NCI-H69 (cell line): ENCODE results near the gene CCDC57.
A peak's percentile ranks its signal among the peaks of the same experiment; 100 is the strongest.
"Not testable (repeated sequence)": the region's sequence is repeated elsewhere in the genome, so short reads cannot be mapped to it uniquely, and the experiment has no call there.

ENCODE experiments used
- DNase-seq: peaks from one replicate; lab custom pipeline; 2025; lab: John Stamatoyannopoulos, UW

Gene CCDC57

GRCh38 chr17:82152114-82152513 lies 60.5 kb downstream of the CCDC57 start:
- DNase-seq = no peak

DNA sequence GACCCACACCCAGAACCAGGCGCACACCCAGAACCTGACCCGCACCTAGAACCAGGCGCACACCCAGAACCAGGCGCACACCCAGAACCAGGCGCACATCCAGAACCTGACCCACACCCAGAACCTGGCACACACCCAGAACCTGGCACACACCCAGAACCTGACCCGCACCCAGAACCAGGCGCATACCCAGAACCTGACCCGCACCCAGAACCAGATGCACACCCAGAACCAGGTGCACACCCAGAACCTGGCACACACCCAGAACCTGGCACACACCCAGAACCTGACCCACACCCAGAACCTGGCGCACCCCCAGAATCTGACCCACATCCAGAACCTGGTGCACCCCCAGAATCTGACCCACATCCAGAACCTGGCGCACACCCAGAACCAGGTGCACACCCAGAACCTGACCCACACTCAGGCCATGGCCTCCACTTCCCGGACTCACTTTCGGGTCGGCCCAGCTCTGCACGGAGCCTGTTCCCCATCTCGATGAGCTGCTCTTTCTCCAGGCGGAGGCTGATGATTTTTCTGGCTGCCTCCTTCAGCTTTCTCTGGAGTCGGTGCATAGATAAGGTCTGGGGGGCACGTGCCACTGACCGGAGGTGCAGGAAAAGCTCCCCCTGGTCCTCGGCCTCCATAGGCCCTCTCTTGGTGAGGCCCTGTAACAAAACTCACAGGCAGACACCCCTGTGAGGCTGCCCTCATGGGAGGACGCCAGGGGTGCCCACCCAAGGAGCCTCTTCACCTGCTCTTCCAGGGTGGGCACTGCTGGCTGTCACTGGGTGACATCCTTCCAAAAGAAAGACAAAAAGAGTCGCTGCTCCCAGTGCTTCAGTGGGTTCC lies 61.3 kb downstream of the CCDC57 start:
- DNase-seq = no peak

- no peak for DNase-seq
Measured at GRCh38 chr17:82149401-82150099, 63.1 kb downstream of the CCDC57 start.

GRCh38 chr17:82148997-82149396 lies 63.6 kb downstream of the CCDC57 start:
- no peak for DNase-seq

- DNase-seq = no peak
Measured at GRCh38 chr17:82148011-82148410, 64.6 kb downstream of the CCDC57 start.

DNA sequence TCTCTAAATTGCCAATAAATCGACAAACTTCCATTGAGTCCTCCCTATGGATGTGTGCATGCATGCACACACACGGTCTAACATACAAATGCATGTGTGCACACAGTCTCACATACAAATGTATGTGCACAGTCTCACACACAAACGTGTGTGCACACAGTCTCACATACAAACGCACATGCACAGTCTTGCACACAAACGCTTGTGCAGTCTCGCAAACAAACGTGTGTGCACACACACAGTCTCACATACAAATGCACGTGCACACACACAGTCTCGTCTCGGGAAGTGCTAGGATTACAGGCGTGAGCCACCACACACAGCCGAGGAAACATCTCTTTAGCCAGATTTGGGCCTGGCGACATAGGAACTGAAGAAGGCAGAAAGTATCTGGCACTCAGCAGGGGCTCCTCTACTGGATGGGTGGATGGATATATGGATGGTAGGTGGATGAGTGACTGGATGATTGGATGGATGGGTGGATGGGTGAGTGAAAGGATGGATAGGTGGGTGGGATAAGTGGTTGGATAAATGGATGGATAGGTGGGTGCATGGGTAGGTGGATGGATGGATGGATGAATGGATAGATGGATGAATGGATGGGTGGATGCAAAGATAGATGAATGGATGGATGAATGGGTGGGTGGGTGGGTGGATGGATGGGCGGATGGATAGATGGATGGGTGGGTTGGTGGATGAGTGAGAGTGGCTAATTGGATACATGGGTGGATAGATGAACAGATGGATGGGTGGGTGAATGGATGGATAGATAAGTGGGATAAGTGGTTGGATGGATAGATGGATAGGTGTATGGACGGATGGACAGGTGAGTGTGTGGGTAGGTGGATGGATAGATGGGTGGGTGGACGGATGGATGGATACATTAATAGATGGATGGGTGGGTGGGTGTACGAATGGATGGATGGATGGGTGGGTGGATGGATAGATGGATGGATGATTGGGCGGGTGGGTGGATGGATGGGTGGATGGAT lies 65.7 kb downstream of the CCDC57 start:
- no peak for DNase-seq

GRCh38 chr17:82145550-82146155 lies 67.0 kb downstream of the CCDC57 start:
- DNase-seq = no peak

GRCh38 chr17:82143333-82143732 lies 69.3 kb downstream of the CCDC57 start:
- DNase-seq = no peak

DNA sequence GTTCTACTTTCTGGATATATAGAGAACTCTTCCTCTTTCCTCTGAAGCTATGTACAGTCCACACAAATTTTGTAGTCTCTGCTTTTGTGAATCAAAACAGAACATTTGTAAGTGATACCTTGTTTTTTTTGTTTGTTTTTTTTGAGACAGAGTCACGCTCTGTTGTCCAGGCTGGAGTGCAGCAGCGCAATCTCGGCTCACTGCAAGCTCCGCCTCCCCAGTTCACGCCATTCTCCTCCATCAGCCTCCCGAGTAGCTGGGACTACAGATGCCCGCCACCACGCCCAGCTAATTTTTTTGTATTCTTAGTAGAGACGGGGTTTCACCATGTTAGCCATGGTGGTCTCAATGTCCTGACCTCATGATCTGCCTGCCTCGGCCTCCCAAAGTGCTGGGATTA lies 72.7 kb downstream of the CCDC57 start:
- not testable (repeated sequence) for DNase-seq

- DNase-seq = no peak
Measured at GRCh38 chr17:82138511-82138992, 74.1 kb downstream of the CCDC57 start.

DNA sequence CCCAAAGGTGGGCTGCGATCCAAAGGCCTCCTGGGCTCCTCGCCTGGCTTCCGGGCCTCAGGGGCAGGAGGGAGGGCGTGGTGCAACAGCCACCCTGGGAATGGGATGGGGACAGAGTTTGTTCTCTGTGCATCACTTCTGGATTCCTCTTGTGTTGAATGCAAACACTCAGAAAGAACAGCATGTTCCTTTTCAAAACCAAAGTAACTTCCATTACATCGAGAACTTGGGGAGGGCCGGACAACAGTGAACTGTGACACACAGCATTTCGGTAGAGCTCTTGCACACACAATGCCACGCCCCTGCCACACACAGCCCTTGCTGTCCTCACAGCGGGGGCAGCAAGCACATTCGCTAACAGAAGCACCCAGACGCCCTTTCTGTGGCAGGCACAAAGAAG lies 78.5 kb downstream of the CCDC57 start:
- DNase-seq = peak; percentile 77

GRCh38 chr17:82133166-82133953 lies 79.3 kb downstream of the CCDC57 start:
- peak; percentile 69 for DNase-seq

DNA sequence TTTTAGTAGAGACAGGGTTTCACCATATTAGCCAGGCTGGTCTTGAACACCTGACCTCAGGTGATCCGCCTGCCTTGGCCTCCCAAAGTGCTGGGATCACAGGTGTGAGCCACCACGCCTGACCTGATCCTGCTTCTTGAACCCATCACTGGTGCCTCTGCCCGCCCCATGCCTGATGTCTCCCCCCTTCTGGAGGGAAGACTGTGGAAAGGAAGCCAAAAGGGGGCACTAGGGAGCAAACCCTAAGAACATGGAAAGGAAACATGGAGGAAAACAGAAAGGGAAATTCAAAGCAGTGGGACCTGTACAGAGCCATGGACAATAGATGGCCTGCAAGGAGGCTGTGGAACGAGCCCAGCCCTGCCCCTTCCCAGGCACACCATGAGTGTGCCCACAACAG lies 83.5 kb downstream of the CCDC57 start:
- no peak for DNase-seq

DNA sequence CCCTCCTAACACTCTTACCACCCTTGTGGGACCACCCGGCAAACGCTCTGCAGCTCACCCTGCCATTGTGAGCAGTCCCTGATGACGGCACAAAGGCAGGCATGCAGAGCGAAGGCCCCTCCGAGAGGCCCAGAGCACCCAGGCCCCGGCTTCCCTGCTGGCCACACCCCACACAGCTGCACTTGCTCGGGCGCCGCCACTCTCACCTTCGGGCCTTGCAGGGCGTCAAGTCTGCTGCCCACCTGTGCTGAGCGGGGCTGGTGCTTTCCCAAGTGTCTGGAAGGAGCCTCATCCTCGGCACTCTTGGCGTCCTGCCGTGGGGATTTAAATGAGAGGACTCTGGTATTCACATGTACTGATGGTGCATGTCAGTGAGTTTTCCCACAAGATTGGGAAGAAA lies 84.4 kb downstream of the CCDC57 start:
- DNase-seq = no peak

- no peak for DNase-seq
Measured at GRCh38 chr17:82127704-82128103, 84.9 kb downstream of the CCDC57 start.

DNA sequence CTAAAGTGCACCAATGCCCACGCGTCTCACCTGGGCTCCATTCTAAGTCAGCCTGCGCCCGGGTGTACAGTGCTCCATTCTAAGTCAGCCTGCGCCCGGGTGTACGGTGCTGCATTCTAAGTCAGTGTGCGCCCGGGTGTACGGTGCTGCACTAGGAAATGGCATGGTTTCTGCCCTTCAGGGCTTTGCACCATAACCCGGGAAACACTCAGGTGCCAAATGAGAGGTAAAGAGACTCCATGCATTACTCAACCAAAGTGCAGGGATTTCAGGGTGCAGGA lies 85.4 kb downstream of the CCDC57 start:
- no peak for DNase-seq

DNA sequence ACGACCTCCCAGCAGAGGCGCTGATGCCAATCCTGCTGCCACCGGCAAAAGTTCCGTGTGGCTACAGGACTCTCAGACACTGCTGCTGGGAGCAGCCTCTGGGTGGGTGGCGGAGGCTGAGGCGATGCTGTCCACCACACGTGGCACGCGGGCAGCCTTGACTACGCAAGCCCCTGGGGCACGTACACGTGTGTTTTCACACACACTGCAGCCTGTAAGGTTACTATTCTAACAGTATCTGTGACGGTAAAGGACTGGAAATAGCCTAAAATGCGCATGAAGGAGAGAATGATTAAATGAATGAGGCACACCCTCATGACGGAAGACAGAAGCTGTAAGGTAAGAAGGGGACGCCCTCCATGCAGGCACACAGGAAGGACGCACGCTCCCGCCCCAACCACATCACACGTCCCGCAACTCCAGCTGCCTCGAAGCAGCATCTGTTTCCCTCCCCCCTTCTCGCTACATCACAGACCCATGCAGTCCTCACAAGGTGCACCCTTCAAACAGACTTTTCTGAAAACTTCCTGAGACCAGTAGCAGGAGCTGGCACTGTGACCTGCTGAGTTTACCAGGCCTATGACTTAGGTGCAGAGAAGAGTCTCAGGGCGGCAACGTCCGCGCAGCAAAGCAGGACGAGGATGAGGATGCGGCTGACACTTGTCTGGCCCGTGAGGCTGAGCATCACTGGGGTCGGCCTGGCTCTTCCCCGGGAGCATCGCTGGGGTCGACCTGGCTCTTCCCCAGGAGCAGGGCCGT lies 85.9 kb downstream of the CCDC57 start:
- no peak for DNase-seq

DNA sequence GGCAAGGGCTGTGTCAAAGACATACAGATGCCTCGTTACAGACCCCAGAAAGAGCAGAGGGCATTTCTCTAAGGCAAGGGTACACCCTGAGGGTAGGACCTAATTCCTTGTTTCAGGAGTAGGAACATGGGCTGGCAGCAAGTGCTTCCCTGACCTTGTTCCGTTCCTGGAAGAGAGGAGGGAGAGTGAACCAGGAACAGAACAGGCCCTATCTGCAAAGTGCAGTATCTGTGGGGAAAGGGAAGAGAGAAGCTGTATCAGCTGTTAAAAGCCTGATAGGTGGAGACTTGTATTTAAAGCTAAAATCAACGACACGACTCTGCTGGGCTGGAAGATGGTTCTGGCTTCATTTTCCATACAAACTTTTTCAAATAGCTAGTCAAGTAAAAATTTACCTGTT lies 88.5 kb downstream of the CCDC57 start:
- DNase-seq = no peak

GRCh38 chr17:82121660-82122629 lies 90.7 kb downstream of the CCDC57 start:
- no peak for DNase-seq
